Mammary epithelial cell (primary cell): ENCODE results near the gene NMD3.
A peak's percentile ranks its signal among the peaks of the same experiment; 100 is the strongest.

Source experiments
- EZH2 ChIP-seq: IDR thresholded peaks from 2 replicates; pipeline ENCODE4 v1.6.1; 2012; ENCODE audit warnings: low read length, inconsistent platforms, borderline replicate concordance
- TF ChIP-seq, protein P1 (sequence below), 2 donors: IDR thresholded peaks in 1 of 2; conservative IDR thresholded peaks in 1 of 2; 2 replicates each; pipeline ENCODE4 v1.5.1; 2011 to 2012; ENCODE audit warnings: inconsistent platforms in 2 of 2, low read length in 2 of 2, mild to moderate bottlenecking in 2 of 2, control low read depth in 1 of 2, low read depth in 1 of 2; ENCODE audit not compliant: insufficient read depth in 1 of 2; ENCODE audit errors: extremely low read depth in 1 of 2

GRCh38 chr3:161171639-161172552, 49.2 kb upstream of the NMD3 start:
- TF ChIP-seq, protein P1, sequence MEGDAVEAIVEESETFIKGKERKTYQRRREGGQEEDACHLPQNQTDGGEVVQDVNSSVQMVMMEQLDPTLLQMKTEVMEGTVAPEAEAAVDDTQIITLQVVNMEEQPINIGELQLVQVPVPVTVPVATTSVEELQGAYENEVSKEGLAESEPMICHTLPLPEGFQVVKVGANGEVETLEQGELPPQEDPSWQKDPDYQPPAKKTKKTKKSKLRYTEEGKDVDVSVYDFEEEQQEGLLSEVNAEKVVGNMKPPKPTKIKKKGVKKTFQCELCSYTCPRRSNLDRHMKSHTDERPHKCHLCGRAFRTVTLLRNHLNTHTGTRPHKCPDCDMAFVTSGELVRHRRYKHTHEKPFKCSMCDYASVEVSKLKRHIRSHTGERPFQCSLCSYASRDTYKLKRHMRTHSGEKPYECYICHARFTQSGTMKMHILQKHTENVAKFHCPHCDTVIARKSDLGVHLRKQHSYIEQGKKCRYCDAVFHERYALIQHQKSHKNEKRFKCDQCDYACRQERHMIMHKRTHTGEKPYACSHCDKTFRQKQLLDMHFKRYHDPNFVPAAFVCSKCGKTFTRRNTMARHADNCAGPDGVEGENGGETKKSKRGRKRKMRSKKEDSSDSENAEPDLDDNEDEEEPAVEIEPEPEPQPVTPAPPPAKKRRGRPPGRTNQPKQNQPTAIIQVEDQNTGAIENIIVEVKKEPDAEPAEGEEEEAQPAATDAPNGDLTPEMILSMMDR (conservative IDR thresholded peaks at IDR 0.05 in 1 of 2, IDR thresholded peaks at IDR 0.05 in 1 of 2; ENCODE audit: extremely low read depth in 1 of 2, insufficient read depth in 1 of 2, low read depth in 1 of 2, low read length in 2 of 2) = peak; percentile 16 to 45
- no peak for TF ChIP-seq EZH2
